ENCODE measurements around the gene FAM181B. TPM values are rescaled to one million over a fixed set of nuclear protein-coding genes. Genes with fewer than 3 reads are reported as not detected.

Gene FAM181B
- total RNA-seq, 4 donors from 2014 or later: 0.07 to 0.11 TPM; not detected in 2

- Histone ChIP-seq H3K27ac (no peak overlapping the region), H3K9me3 (no peaks in the 10 kb centered on the region), H3K4me1 (no peaks in the 10 kb centered on the region), H3K27me3 (no peaks in the 10 kb centered on the region), H3K36me3 (no peaks in the 10 kb centered on the region), H3K4me3 (no peak overlapping the region)
- in situ Hi-C loops (cut with MboI; ENCODE audit: low sequenced_read_pairs in 4 of 4): no loop called here
- DNase-seq: no peak
- no peak for TF ChIP-seq POLR2A (IDR thresholded peaks at IDR 0.05)
- no peak for TF ChIP-seq CTCF (IDR thresholded peaks at IDR 0.05 in 4 of 5, conservative IDR thresholded peaks at IDR 0.05 in 1 of 5)
- ATAC-seq: no peak
- intact Hi-C loops (cut with DNase I; ENCODE audit: low total_unique reads): no loop called here
These were observed 17.0 kb upstream of the FAM181B start for GRCh38 chr11:82750643-82751139.

- in situ Hi-C loops (cut with MboI; ENCODE audit: low sequenced_read_pairs in 4 of 4): no loop called here
- H3K4me3 ChIP-seq: no peak overlapping the region
- no peaks in the 10 kb centered on the region for H3K27me3 ChIP-seq
- no peak for DNase-seq
- H3K36me3 ChIP-seq: no peaks in the 10 kb centered on the region
- no peak overlapping the region for H3K27ac ChIP-seq
- intact Hi-C loops (cut with DNase I; ENCODE audit: low total_unique reads): no loop called here
- no peak for TF ChIP-seq CTCF (IDR thresholded peaks at IDR 0.05 in 4 of 5, conservative IDR thresholded peaks at IDR 0.05 in 1 of 5)
- TF ChIP-seq POLR2A (IDR thresholded peaks at IDR 0.05): no peak
- no peaks in the 10 kb centered on the region for H3K4me1 ChIP-seq
- no peaks in the 10 kb centered on the region for H3K9me3 ChIP-seq
- no peak for ATAC-seq
These were observed 13.8 kb upstream of the FAM181B start for GRCh38 chr11:82747471-82747870.

GRCh38 chr11:82738091-82738490 lies 4.4 kb upstream of the FAM181B start:
- Histone ChIP-seq H3K27ac (no peak overlapping the region), H3K4me3 (no peak overlapping the region), H3K36me3 (no peaks in the 10 kb centered on the region), H3K4me1 (peaks cover 0 to 7% of the 10 kb centered on the region in 2 donors), H3K9me3 (no peaks in the 10 kb centered on the region), H3K27me3 (peaks cover 11 to 12% (median 11%) of the 10 kb centered on the region in 3 donors)
- intact Hi-C loops (cut with DNase I; ENCODE audit: low total_unique reads): no loop called here
- no peak for ATAC-seq
- in situ Hi-C loops (cut with MboI; ENCODE audit: low sequenced_read_pairs in 4 of 4): no loop called here
- DNase-seq: no peak
- no peak for TF ChIP-seq CTCF (IDR thresholded peaks at IDR 0.05 in 4 of 5, conservative IDR thresholded peaks at IDR 0.05 in 1 of 5)
- TF ChIP-seq POLR2A (IDR thresholded peaks at IDR 0.05): no peak

- no peak overlapping the region for H3K27ac ChIP-seq
- peak overlapping the region in 3 of 4 donors; percentile 54 to 63 (median 55) for H3K4me3 ChIP-seq
- intact Hi-C loops (cut with DNase I; ENCODE audit: low total_unique reads): no loop called here
- in situ Hi-C loops (cut with MboI; ENCODE audit: low sequenced_read_pairs in 4 of 4): no loop called here
- H3K27me3 ChIP-seq: peaks cover 26 to 38% (median 28%) of the 10 kb centered on the region in 3 donors
- DNase-seq (no peak), ATAC-seq (no peak)
- no peaks in the 10 kb centered on the region for H3K9me3 ChIP-seq
- TF ChIP-seq CTCF (IDR thresholded peaks at IDR 0.05 in 4 of 5, conservative IDR thresholded peaks at IDR 0.05 in 1 of 5): no peak
- TF ChIP-seq POLR2A (IDR thresholded peaks at IDR 0.05): no peak
- H3K4me1 ChIP-seq: peaks cover 0 to 7% of the 10 kb centered on the region in 2 donors
- no peaks in the 10 kb centered on the region for H3K36me3 ChIP-seq
These were observed 436 bp upstream of the FAM181B start for GRCh38 chr11:82734120-82734479.

All from gastrocnemius medialis (tissue), 4 donors.